ENCODE data around the gene TFDP2. TPM values are rescaled to one million over a fixed set of nuclear protein-coding genes. Genes with fewer than 3 reads are reported as not detected.

Gene TFDP2
- total RNA-seq, 1 donor from 2014 or later = 41.3 TPM

DNA sequence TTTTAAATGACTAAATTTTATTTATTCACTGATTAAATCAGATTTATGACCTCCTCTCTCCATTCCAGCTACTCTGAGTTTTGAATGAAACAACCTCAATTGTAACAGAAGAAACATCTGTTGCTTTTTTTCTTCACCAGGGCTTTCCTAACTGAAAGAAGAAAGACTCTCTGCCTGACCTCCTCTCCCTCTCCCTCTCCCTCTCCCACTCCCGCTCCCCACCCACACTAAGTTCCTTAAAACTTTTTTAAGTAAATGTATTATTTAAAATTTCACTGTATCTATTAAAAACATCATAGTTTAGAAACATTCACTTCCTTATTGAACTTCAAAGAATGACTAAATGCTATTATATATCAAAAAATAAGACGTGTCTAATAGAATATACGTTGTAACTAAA, 122.0 kb downstream of the TFDP2 start:
- Histone ChIP-seq H3K4me1 (peaks cover 26% of the 10 kb centered on the region), H3K27me3 (ENCODE audit: low read depth) (no peaks in the 10 kb centered on the region), H3K9me3 (no peaks in the 10 kb centered on the region), H3K27ac (peak overlapping the region; percentile 44), H3K4me3 (peak overlapping the region; percentile 55), H3K36me3 (no peaks in the 10 kb centered on the region)
- DNase-seq (no peak), ATAC-seq (no peak)
- TF ChIP-seq, protein P1, sequence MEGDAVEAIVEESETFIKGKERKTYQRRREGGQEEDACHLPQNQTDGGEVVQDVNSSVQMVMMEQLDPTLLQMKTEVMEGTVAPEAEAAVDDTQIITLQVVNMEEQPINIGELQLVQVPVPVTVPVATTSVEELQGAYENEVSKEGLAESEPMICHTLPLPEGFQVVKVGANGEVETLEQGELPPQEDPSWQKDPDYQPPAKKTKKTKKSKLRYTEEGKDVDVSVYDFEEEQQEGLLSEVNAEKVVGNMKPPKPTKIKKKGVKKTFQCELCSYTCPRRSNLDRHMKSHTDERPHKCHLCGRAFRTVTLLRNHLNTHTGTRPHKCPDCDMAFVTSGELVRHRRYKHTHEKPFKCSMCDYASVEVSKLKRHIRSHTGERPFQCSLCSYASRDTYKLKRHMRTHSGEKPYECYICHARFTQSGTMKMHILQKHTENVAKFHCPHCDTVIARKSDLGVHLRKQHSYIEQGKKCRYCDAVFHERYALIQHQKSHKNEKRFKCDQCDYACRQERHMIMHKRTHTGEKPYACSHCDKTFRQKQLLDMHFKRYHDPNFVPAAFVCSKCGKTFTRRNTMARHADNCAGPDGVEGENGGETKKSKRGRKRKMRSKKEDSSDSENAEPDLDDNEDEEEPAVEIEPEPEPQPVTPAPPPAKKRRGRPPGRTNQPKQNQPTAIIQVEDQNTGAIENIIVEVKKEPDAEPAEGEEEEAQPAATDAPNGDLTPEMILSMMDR (IDR thresholded peaks at IDR 0.05) = no peak
- intact Hi-C loops (cut with DNase I) = no loop called here

DNA sequence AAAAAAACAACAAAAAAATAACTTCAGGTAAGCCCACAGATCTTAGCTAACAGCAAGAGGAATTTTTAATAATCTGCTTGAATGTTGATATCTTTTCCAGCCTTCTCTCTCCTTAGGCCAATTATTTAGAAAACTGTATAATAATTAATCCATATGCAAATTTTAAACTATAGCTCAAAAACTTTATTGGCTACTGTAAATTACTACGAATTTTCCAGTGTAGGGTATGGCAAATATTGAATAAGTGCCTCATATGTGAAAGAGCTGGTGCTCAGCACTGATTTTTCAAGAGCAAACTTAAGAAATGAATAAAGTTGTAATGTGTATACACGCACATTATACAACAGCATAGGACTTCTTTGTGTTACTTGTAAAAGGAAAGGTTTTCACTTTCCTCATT, 123.0 kb downstream of the TFDP2 start:
- Histone ChIP-seq H3K4me1 (peaks cover 35% of the 10 kb centered on the region), H3K27ac (no peak overlapping the region), H3K36me3 (no peaks in the 10 kb centered on the region), H3K9me3 (no peaks in the 10 kb centered on the region), H3K27me3 (ENCODE audit: low read depth) (no peaks in the 10 kb centered on the region), H3K4me3 (no peak overlapping the region)
- TF ChIP-seq, protein P1 (IDR thresholded peaks at IDR 0.05) = no peak
- ATAC-seq (no peak), DNase-seq (no peak)
- intact Hi-C loops (cut with DNase I) = no loop called here

DNA sequence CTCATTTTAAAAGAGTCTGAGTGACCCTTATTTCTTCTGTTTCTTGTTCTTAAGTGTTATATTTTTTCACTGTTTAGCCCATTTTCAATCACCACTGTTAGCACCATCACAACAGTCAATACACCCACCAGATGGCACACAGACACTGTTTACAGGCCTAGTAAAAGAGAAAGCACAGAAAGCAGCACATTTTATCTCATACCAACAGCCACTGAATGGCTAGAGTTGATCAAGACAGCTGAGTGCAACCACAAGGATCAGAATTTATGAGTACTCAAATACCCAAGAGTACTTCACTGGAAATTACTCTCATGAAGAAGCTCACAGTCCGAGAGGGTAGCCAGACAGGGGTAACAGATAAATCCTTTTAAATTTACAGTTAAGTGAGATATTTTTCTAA, 127.0 kb downstream of the TFDP2 start:
- peaks cover 31% of the 10 kb centered on the region for H3K4me1 ChIP-seq
- no peaks in the 10 kb centered on the region for H3K27me3 ChIP-seq (ENCODE audit: low read depth)
- H3K27ac ChIP-seq = no peak overlapping the region
- no peaks in the 10 kb centered on the region for H3K36me3 ChIP-seq
- intact Hi-C loops (cut with DNase I) = no loop called here
- TF ChIP-seq, protein P1 (IDR thresholded peaks at IDR 0.05) = no peak
- no peak overlapping the region for H3K4me3 ChIP-seq
- no peaks in the 10 kb centered on the region for H3K9me3 ChIP-seq
- no peak for DNase-seq
- peak; percentile 52 to 74 for ATAC-seq

DNA sequence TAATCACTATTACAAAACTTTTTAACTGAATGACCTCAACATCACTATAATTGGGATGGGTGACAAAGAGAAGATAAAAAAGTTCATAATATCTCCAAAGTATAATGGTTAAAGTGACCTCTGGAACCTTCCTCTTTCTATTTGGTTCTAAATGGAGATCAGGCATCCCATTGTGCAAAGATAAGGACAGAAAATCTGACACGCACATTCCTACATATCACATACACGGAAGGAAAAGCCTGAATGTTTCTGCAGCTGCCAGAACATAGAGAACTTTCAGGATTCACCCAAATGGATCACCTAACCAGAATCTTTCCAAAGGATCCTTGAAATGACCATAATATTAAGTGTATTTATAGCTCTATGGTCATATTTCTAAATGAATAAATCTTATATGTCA, 128.2 kb downstream of the TFDP2 start:
- Histone ChIP-seq H3K4me3 (no peak overlapping the region), H3K36me3 (no peaks in the 10 kb centered on the region), H3K27me3 (ENCODE audit: low read depth) (no peaks in the 10 kb centered on the region), H3K9me3 (no peaks in the 10 kb centered on the region), H3K4me1 (peaks cover 23% of the 10 kb centered on the region), H3K27ac (no peak overlapping the region)
- intact Hi-C loops (cut with DNase I) = no loop called here
- TF ChIP-seq, protein P1 (IDR thresholded peaks at IDR 0.05) = no peak
- ATAC-seq = no peak
- no peak for DNase-seq

DNA sequence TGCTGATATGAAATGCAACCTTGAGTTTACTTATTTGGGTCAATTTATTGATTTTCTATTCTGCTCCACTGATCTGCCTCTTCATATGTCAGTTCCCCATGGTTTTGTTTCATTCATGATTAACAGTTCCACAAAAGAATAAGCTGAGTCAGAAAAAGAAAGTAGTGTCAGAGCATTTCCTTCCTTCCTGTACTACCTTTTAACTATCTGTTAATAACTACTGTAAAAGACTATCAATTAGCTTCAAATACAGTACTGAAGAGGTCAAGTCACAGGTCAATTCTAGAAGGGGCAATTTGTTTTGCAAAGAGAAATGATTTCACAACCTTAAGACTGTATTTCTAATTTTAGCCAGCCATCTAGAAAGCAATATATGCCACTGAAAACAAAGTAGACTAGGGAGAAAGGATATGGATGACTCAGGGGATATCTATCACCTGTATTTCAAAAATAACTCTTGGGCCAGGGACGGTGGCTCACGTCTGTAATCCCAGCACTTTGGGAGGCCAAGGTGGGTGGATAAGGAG, 129.5 kb downstream of the TFDP2 start:
- H3K27ac ChIP-seq = no peak overlapping the region
- no peaks in the 10 kb centered on the region for H3K9me3 ChIP-seq
- intact Hi-C loops (cut with DNase I) = no loop called here
- H3K4me3 ChIP-seq = no peak overlapping the region
- no peaks in the 10 kb centered on the region for H3K36me3 ChIP-seq
- no peaks in the 10 kb centered on the region for H3K27me3 ChIP-seq (ENCODE audit: low read depth)
- DNase-seq (no peak), ATAC-seq (no peak)
- TF ChIP-seq, protein P1 (IDR thresholded peaks at IDR 0.05) = no peak
- peaks cover 23% of the 10 kb centered on the region for H3K4me1 ChIP-seq

DNA sequence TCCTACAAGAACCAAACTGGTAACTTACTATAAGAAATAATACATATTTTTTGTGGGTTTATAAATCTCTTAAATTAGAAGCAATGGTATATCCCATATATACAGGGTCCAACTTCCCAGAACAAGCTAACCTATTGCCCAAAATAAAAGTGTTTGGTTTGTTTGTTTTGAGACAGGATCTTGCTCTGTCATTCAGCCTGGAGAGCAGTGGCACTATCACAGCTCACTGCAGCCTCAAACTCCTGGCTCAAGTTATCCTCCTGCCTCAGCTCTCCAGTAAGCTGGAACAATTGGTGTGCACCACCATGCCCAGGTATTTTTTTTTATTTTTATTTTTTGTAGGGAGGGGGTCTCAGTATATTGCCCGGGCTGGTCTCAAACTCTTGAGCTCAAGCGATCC, 135.4 kb downstream of the TFDP2 start:
- H3K36me3 ChIP-seq = no peaks in the 10 kb centered on the region
- ATAC-seq (no peak), DNase-seq (no peak)
- no peaks in the 10 kb centered on the region for H3K4me1 ChIP-seq
- intact Hi-C loops (cut with DNase I) = no loop called here
- H3K27me3 ChIP-seq (ENCODE audit: low read depth) = no peaks in the 10 kb centered on the region
- H3K9me3 ChIP-seq = no peaks in the 10 kb centered on the region
- H3K27ac ChIP-seq = no peak overlapping the region
- no peak overlapping the region for H3K4me3 ChIP-seq
- TF ChIP-seq, protein P1 (IDR thresholded peaks at IDR 0.05) = no peak
